CD1c-positive myeloid dendritic cell (primary cell): ENCODE results near the gene ZNF22.

Experiments
- DNase-seq: peaks from one replicate; pipeline ENCODE4 v3.0.0-alpha.2; 2016; ENCODE audit errors: extremely low spot score

The ZNF22 gene

GRCh38 chr10:44965104-44965503 lies 35.6 kb upstream of the ZNF22 start:
- no peak for DNase-seq

GRCh38 chr10:44965651-44966097 lies 35.0 kb upstream of the ZNF22 start:
- DNase-seq = no peak

DNA sequence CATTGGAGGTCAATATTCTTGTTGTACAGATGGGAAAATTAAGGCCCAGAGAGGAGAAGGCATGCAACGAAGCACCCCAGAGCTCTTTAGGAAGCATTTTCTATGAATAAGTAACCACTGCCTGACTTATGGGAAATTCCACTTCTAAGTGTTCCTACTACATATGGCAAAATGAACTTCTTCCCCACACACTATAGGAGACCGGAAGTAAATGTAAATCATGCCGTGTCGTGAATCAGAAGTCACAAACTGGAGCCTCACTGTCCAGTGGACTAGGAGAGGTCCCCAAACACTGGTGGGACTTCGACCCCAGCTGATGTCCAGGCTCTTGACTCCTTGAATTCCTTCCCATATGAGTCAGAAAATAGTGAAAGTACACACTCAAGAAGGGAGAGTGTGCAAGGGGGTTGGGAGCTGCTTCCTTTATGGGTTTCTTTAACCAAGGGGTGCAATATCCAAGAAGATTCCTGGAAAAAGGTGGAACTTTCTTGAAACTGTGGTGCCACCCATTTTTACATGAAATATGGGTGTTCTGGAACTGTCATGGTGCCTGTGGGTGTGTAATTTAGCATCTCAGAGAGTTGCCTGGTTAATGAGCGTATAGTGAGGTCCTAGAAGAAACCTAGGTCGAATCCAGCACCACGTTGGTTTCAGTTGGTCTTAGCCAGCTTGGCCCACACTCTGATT lies 34.5 kb upstream of the ZNF22 start:
- DNase-seq = peak; percentile 64

DNA sequence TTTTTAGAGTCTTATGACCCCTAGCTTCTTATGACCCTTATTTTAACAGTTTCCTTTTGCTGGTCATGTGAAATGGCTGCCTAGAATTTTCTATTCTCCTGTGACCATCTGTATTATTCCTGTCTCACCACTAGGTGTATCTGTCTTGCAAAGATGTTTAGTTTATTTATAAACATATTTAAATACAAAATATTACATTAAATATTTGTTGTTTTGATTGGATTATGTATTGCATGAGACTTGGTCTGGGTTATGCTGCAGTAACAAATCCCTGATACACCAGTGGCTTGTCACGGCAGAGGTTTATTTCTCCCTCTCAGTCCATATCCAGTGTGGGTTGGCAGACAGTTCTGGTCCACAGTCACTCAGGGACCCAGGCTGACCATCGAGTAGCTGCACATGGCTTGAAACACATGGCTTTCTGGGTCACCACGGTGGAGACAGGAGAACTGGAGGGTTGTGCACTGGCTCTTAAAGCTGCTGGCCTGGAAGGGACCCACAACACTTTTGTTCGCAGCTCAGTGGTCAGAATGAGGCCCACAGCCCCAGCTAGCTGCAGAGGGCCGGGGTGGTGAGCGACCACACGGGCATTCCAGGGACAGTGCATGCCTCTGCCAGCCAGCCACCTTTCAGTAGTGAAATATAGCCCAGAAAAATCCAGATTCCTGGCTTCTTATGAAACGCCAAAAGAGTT lies 33.8 kb upstream of the ZNF22 start:
- no peak for DNase-seq

DNA sequence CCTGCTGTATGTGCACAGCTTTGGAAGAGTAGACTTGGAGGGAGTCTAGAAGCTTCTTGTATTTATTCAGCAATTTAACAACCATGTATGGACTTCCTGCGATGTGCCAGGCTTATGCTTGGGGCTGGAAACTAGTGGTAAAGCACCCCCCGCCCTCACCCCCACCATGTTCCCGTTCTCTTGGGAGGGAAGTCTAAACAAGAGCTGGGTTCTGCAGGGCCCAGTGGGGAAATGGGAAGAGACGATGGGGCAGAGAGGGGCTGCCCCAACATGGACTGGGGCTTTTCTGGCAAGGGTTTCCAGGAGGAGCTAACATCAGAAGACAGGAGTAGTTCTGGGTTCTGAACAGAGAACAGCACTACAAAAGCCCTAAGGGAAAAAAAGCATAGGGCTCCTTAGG lies 33.1 kb upstream of the ZNF22 start:
- DNase-seq = peak; percentile 66

DNA sequence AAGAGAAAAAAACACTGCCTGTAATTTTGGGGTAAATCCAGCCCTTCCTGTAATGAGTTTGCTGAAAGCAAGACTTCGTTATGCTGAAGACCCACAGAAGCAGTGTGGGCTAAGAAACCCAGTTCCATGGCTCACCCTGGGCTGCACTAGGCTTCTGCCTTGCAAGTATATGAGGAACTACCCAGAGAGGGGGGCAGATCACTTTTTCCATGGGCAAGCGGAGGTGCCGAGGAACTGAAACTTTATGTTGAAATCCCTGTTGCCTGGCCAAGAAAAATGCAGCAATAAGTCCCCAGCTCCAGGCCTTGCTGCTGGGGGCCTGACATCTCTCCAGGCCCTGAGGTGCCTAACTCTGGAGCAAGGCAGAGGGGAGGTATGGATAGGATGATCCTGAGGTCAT lies 32.6 kb upstream of the ZNF22 start:
- peak; percentile 96 for DNase-seq

GRCh38 chr10:44968500-44969400 lies 32.0 kb upstream of the ZNF22 start:
- DNase-seq = no peak

- DNase-seq = no peak
Measured at GRCh38 chr10:44969854-44970253, 30.9 kb upstream of the ZNF22 start.

GRCh38 chr10:44970812-44971395 lies 29.8 kb upstream of the ZNF22 start:
- DNase-seq = no peak

DNA sequence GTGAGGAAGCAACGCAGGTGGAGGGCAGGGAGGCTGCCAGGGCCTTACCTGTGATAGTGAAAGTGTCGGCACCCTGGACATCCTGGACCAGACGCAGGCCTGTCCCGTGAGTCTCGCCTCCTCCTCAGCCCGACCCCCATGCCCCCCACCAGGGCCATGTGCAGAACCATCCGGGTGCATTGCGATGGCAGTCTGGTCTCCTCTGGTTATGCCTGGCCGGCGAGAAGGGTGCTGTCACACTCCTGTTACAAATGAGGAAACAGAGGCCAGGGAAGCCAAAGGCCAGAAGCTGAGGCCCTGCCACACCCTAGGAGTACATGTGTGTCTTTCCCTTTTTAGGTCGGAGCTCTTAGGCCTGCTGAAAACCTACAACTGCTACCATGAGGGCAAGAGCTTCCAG lies 29.3 kb upstream of the ZNF22 start:
- peak; percentile 45 for DNase-seq

DNA sequence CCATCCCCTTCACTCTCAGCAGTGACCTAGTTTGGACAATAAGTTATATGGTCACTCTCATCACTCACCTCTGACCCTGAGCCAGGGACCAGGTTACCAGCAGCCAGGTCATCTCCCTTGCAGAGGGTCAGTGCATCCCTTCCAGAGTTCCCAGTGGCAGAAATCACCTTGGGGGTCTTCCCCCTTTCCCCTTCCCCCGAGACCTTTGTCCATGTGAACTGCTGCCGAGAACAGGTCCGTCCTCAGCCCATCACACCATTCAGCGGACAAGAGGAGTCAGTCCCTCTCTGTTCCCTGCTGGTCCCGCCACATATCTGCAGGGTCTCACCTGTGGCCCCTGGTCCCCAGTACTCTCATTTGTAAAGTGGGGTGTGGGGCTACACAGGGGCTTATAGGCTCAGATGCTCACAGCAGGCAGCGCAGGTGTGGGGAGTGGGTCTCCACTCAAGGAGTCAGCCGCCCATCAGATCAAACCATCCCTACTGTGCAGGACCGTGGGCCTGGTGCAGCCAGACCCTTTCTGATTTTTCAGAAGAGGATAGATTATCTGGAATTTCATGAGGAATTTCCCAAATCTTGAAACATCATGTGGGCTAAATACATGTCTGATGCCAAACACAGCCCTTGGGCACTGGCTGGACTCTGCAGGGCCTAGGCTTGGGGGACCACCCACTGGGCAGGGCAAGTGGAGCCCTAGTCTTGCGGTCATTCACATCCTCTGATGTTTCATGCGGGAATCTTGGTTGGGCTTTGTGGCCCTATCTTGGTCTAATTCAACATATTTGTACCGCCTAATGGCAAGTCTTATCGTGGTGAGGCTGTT lies 28.6 kb upstream of the ZNF22 start:
- DNase-seq = no peak

DNA sequence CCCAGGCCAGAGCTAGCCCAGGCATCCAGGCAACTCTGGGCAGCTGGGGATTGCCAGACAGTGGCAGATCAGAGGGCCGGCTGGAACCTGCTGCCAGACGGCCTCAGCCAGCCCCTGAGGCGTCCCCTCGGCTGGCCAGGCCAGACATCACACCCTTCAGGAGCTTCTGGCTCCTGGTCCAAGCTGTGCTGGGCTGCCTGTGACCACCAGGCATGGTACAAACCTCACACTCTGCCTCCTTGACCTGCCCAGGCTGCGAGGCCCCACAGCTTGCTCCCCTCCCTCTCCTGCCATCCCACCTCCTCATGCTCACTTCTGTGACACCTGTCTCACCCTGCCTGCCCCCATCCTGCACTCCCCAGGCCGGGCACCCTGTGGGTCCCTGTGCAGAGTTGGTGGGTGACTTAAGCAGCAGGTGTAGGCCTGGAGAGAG lies 27.8 kb upstream of the ZNF22 start:
- DNase-seq = no peak

DNA sequence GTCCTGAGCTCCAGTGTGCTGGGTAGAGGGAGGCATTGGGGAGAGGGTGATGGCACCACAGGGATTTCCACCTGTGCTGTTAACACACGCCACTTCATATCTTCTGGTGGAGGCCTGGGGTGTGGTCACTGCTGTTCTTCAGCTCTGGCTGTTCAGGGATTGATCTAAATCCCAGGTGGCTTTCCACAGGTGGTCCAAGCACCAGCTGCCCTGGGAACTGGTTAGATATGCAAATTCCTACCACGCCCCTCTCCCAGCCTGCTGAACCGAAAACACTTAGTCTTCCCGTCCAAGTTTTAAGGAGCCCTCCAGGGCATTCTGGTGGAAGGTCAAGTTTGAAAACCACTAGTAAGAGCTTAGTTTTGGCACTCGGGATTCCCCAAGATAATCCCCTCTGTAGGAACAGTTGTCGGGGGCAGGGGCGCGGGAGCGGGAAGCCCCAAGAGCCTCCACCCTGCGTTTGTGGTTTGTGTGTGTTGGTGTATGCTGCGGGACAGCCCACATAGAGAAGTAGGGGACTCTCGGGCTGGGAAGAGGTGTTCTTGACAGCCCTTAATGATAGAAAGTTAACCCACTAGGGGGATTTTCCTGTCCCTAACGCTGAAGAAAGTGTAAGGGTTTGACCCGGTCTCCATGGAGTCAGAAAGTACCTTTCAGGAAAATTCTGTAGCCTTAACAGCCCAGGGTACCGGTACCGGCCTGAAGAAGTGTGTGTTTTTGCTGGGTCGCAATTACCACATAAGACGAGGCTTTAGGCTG lies 27.2 kb upstream of the ZNF22 start:
- peak; percentile 39 for DNase-seq

DNA sequence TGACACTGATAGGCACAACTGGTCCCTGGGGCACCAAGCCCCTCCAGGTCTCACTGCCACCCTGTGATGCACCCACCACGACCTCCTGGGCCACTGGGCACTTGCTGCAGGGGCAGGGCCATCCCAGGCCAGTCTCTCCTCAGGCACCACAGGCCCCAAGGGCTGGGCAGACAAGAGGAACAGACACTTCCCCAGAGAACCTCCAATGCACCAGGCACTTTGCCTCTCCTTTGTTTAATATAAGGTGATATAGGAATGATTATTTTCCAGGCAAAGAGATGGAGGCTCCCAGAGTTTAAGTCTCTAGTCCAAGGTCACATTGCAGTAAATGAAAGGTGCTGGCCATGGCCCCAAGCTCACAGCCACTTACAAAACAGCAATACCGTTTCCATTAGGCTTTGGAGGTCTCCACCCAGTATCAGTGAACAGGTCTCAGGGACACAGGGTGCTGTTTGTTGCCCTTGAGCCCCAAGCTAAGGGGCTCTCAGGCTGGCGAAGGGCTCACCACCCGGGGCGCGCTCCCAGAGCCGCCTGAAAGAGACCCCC lies 26.6 kb upstream of the ZNF22 start:
- peak; percentile 43 for DNase-seq

DNA sequence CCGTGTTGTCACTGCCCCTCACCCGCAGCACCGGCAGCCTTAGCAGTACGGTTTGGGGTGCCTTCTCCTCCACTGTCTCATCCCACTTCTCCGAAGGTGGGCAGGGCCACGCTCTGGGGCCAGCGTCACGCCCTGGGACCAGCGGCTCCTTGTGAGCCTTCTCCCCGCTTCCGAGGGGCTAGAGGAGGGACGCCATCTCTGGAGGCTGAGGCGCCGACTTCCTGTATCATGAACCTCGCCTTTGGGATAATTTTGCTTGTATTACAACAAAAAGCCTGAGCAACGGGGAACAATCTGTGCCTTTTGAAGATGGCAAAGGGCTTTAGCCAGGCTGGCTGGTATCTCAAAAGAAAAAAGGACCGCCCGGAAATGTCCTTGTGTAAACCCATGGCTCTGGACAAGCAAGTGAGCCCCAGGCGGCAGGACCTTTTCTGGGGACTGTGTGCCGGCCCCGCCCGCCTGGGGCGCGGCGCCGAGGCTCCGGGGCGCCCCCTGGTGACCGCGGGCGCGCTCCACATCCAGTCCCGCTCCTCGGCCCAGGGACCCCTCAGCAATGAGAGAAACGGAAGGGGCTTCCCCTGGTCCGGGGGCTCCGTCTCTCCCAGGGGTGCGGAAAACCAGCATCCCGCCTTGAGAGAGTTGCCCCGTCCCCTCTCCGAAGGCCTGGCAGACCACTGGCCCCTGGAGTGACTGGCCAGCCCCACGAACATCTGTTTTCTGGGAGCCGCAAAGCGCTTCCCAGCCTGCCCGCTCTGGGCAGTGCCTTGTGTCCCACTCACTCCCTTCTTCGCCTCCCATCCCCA lies 25.9 kb upstream of the ZNF22 start:
- peak; percentile 74 for DNase-seq

GRCh38 chr10:44975431-44976331 lies 25.0 kb upstream of the ZNF22 start:
- no peak for DNase-seq

DNA sequence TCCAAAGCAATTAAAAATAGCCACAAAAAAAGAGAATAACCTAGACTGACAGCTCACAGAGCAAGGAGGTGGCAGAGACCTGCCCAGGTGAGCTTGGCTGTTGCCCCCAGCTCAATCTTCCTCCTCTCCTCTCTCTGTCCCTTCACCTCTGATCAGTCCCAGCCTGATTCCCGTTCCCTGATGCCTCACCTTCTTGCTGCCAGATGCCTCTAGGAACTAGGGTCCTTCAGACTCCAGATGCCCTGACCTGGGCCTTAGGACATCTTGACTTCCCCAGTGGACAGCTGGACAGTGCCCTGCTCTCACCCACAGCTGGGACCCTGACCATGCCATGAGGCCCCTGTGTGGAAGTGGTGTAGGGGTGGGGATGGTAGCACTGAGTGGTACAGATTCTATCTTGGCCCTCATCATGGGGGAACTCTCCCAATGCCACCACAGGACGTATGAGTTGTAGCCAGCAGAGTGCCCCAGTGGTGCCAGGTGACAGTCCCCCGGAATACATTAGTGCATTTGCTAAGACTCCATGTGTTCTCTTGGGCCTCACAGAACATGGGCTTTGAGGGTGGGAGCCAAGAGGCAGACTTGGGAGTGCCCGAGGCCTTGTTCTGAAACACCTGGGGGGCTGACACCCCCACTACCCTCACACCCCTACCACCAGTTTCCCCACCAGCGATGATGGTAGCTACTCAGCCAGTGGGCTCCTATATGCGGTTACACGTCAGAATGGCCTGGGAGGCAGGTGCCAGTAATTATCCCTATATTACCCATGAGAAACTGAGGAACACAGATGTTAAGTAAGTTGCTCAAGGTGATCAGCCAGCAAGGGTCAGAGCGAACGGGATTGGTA lies 24.1 kb upstream of the ZNF22 start:
- DNase-seq = no peak
